IMR-90 (cell line): Measurements from ENCODE around the gene PPP1R13L. TPM values are rescaled to one million over a fixed set of nuclear protein-coding genes. Genes with fewer than 3 reads are reported as not detected.

Experiments
- ATAC-seq: fragments of 200-7000 bp; cut with Tn5 transposase; 2 replicates; pipeline ENCODE4 v1.9.1; 2020; ENCODE audit warnings: low read depth, mild to moderate bottlenecking, moderate library complexity
- BruUV-seq: library from RNA; stranded (reverse); fragments of 400-500 nt; replicated peaks from 2 replicates; lab custom pipeline; 2021; lab: Mats Ljungman, UMichigan
- CTCF ChIA-PET: fragments of 300-600 bp; formaldehyde crosslinking; extraction: SDS; loops from one replicate; lab custom pipeline; 2021; ENCODE audit warnings: antibody characterized with exemption; lab: Yijun Ruan, JAX
- POLR2A ChIA-PET: fragments of 300-600 bp; sonication (Branson Sonifier 250); formaldehyde crosslinking; loops from one replicate; lab custom pipeline; 2022; ENCODE audit warnings: antibody characterized with exemption; ENCODE audit not compliant: unreplicated experiment; lab: Charles Lee
- DNase-seq: peaks from one replicate; pipeline ENCODE4 v3.0.0; 2013
- H2AFZ ChIP-seq: replicated peaks from 2 replicates; pipeline ENCODE3; 2013; ENCODE audit warnings: low read length, mild to moderate bottlenecking; ENCODE audit not compliant: poor library complexity
- H2AK5ac ChIP-seq: 2 replicates; pipeline ENCODE4 v1.6.1; 2013; ENCODE audit warnings: low read depth, low read length, inconsistent platforms
- H2AK9ac ChIP-seq: replicated peaks from 2 replicates; pipeline ENCODE3; 2013; ENCODE audit warnings: mild to moderate bottlenecking, low read depth, low read length, moderate library complexity; ENCODE audit not compliant: poor library complexity
- H2BK120ac ChIP-seq: 2 replicates; pipeline ENCODE4 v1.6.1; 2013; ENCODE audit warnings: low read depth, low read length, inconsistent platforms
- H2BK15ac ChIP-seq: 3 replicates; pipeline ENCODE4 v1.6.1; 2013; ENCODE audit warnings: low read depth, low read length, inconsistent platforms
- H2BK20ac ChIP-seq: 2 replicates; pipeline ENCODE4 v1.6.1; 2013; ENCODE audit warnings: low read depth, mild to moderate bottlenecking, inconsistent platforms, low read length, moderate library complexity
- H2BK5ac ChIP-seq: 2 replicates; pipeline ENCODE4 v1.6.1; 2013; ENCODE audit warnings: mild to moderate bottlenecking, low read depth, low read length, inconsistent platforms; ENCODE audit not compliant: poor library complexity, severe bottlenecking
- H3K14ac ChIP-seq: replicated peaks from 2 replicates; pipeline ENCODE4 v1.6.1; 2013; ENCODE audit warnings: low read depth, low read length, inconsistent platforms
- H3K18ac ChIP-seq: 2 replicates; pipeline ENCODE4 v1.6.1; 2013; ENCODE audit warnings: low read depth, low read length, control low read depth
- H3K23ac ChIP-seq: 2 replicates; pipeline ENCODE4 v1.6.1; 2013; ENCODE audit warnings: low read depth, low read length, inconsistent platforms
- H3K27ac ChIP-seq: 2 replicates; pipeline ENCODE4 v1.5.1; 2013; ENCODE audit warnings: mild to moderate bottlenecking, control low read depth, low read length; ENCODE audit not compliant: insufficient read depth
- H3K27me3 ChIP-seq: 2 replicates; pipeline ENCODE4 v1.6.1; 2013; ENCODE audit warnings: low read length; ENCODE audit not compliant: control insufficient read depth, insufficient read depth
- H3K36me3 ChIP-seq: 2 replicates; pipeline ENCODE4 v1.6.1; 2013; ENCODE audit warnings: low read length, mixed read lengths; ENCODE audit not compliant: control insufficient read depth, insufficient read depth
- H3K4ac ChIP-seq: 2 replicates; pipeline ENCODE4 v1.6.1; 2013; ENCODE audit warnings: low read depth, low read length, inconsistent platforms
- H3K4me1 ChIP-seq: 2 replicates; pipeline ENCODE4 v1.6.1; 2013; ENCODE audit warnings: low read length, mixed read lengths; ENCODE audit not compliant: control insufficient read depth, insufficient read depth
- H3K4me2 ChIP-seq: 2 replicates; pipeline ENCODE4 v1.6.1; 2013; ENCODE audit warnings: low read depth, mild to moderate bottlenecking, control low read depth, low read length, moderate library complexity
- H3K4me3 ChIP-seq: 2 replicates; pipeline ENCODE4 v1.5.1; 2013; ENCODE audit warnings: low read depth, mild to moderate bottlenecking, control low read depth, low read length, moderate library complexity; ENCODE audit not compliant: insufficient read depth
- H3K56ac ChIP-seq: 2 replicates; pipeline ENCODE4 v1.6.1; 2013; ENCODE audit warnings: low read length, inconsistent platforms; ENCODE audit not compliant: insufficient read depth; ENCODE audit errors: extremely low read depth
- H3K79me1 ChIP-seq, 2 experiments: 2 replicates each; pipeline ENCODE4 v1.6.1; 2013; ENCODE audit warnings: low read length in 2 of 2, inconsistent platforms in 1 of 2, low read depth in 1 of 2
- H3K9ac ChIP-seq: 2 replicates; pipeline ENCODE4 v1.6.1; 2013; ENCODE audit warnings: low read depth, low read length, control low read depth
- H3K9me1 ChIP-seq: 2 replicates; pipeline ENCODE4 v1.6.1; 2013; ENCODE audit warnings: low read length, inconsistent platforms; ENCODE audit not compliant: insufficient read depth
- H3K9me3 ChIP-seq: 2 replicates; pipeline ENCODE4 v1.6.1; 2013; ENCODE audit warnings: low read length; ENCODE audit not compliant: control insufficient read depth, insufficient read depth
- H4K20me1 ChIP-seq: 2 replicates; pipeline ENCODE4 v1.6.1; 2013; ENCODE audit warnings: low read length, inconsistent platforms; ENCODE audit not compliant: insufficient read depth
- H4K5ac ChIP-seq: 2 replicates; pipeline ENCODE4 v1.6.1; 2013; ENCODE audit warnings: mild to moderate bottlenecking, low read depth, low read length, control low read depth
- H4K8ac ChIP-seq, 2 experiments: 2 replicates each; pipeline ENCODE4 v1.6.1; 2013; ENCODE audit warnings: low read depth in 2 of 2, low read length in 2 of 2, control low read depth in 1 of 2, inconsistent platforms in 1 of 2
- H4K91ac ChIP-seq: 2 replicates; pipeline ENCODE4 v1.6.1; 2013; ENCODE audit warnings: low read depth, low read length, inconsistent platforms; ENCODE audit not compliant: insufficient read depth
- BHLHE40 ChIP-seq: fragments of 150-350 bp; IDR thresholded peaks from 2 replicates; pipeline ENCODE4 v1.6.1; 2016; ENCODE audit warnings: mild to moderate bottlenecking, low read depth, low read length
- CEBPB ChIP-seq: IDR thresholded peaks from 2 replicates; pipeline ENCODE4 v1.6.1; 2012; ENCODE audit warnings: low read depth, low read length, improper control_type of control experiment
- CHD1 ChIP-seq: IDR thresholded peaks from 2 replicates; pipeline ENCODE4 v1.6.1; 2012; ENCODE audit warnings: low read depth, low read length, improper control_type of control experiment
- FOS ChIP-seq: fragments of 150-350 bp; IDR thresholded peaks from 2 replicates; pipeline ENCODE4 v1.6.1; 2016; ENCODE audit warnings: low read depth, low read length
- MAFK ChIP-seq: IDR thresholded peaks from 2 replicates; pipeline ENCODE4 v1.6.1; 2012; ENCODE audit warnings: low read depth, low read length, improper control_type of control experiment
- MAZ ChIP-seq: IDR thresholded peaks from 2 replicates; pipeline ENCODE4 v1.6.1; 2012; ENCODE audit warnings: low read depth, mild to moderate bottlenecking, low read length, improper control_type of control experiment, moderate library complexity, borderline replicate concordance
- MXI1 ChIP-seq: IDR thresholded peaks from 2 replicates; pipeline ENCODE4 v1.6.1; 2012; ENCODE audit warnings: low read depth, mild to moderate bottlenecking, low read length, moderate library complexity, borderline replicate concordance
- NFE2L2 ChIP-seq: fragments of 150-350 bp; IDR thresholded peaks from 2 replicates; pipeline ENCODE4 v1.6.1; 2016; ENCODE audit warnings: low read depth, mild to moderate bottlenecking, low read length
- POLR2A ChIP-seq: IDR thresholded peaks from 2 replicates; pipeline ENCODE4 v1.6.1; 2012; ENCODE audit warnings: mild to moderate bottlenecking, low read depth, low read length
- RAD21 ChIP-seq: IDR thresholded peaks from 2 replicates; pipeline ENCODE4 v1.6.1; 2012; ENCODE audit warnings: low read length, improper control_type of control experiment
- RCOR1 ChIP-seq: IDR thresholded peaks from 2 replicates; pipeline ENCODE4 v1.6.1; 2012; ENCODE audit warnings: mild to moderate bottlenecking, low read length, improper control_type of control experiment; ENCODE audit not compliant: insufficient replicate concordance
- RFX5 ChIP-seq: IDR thresholded peaks from 2 replicates; pipeline ENCODE4 v1.8.0; 2012; ENCODE audit warnings: low read depth, mild to moderate bottlenecking, low read length, moderate library complexity
- SMC3 ChIP-seq: fragments of 150-350 bp; IDR thresholded peaks from 2 replicates; pipeline ENCODE4 v1.6.1; 2016; ENCODE audit warnings: low read depth, mild to moderate bottlenecking, antibody characterized with exemption, low read length, moderate library complexity
- WGBS, 2 experiments: methylation state at CpG; one replicate each; pipeline versions ENCODE4 v1.1.5 to v1.1.7; 2013; ENCODE audit warnings: missing lambda C conversion rate in 2 of 2; ENCODE audit not compliant: insufficient read length in 1 of 2; ENCODE audit errors: extremely low coverage in 2 of 2; 5-methylcytosine and 5-hydroxymethylcytosine counted together
- dilution Hi-C: fragments of 300-500 bp; cut with HindIII; formaldehyde crosslinking; loops from one replicate; pipeline ENCODE4 v1.14.3; 2018; ENCODE audit warnings: low sequenced_read_pairs; ENCODE audit not compliant: unreplicated experiment
- in situ Hi-C: fragments of 300-500 bp; cut with MboI; formaldehyde crosslinking; loops from 3 replicates; pipeline ENCODE4 v1.14.3; 2019; ENCODE audit warnings: low sequenced_read_pairs, inconsistent platforms, mixed read lengths
- intact Hi-C: fragments of 100-400 bp; cut with micrococcal nuclease; formaldehyde crosslinking; loops from 2 replicates; pipeline ENCODE4 v1.10.0; 2022
- polyA plus RNA-seq, 3 experiments: library from polyadenylated mRNA; depleted of rRNA; stranded (reverse); fragments of >200 nt; gene quantifications; 2 replicates each; pipeline ENCODE4 v1.2.3, GENCODE V29; 2012; ENCODE audit warnings: low replicate concordance in 1 of 3
- total RNA-seq: library from RNA; depleted of rRNA; stranded (reverse); fragments of >200 nt; gene quantifications from 2 replicates; pipeline ENCODE4 v1.2.3, GENCODE V29; 2012
- TF ChIP-seq, protein P1 (sequence below): fragments of 150-350 bp; IDR thresholded peaks from 2 replicates; pipeline ENCODE4 v1.6.1; 2016; ENCODE audit warnings: low read depth, mild to moderate bottlenecking, low read length, moderate library complexity, borderline replicate concordance
- TF ChIP-seq, protein P2 (sequence below): fragments of 150-350 bp; IDR thresholded peaks from 2 replicates; pipeline ENCODE4 v1.6.1; 2017; ENCODE audit warnings: mild to moderate bottlenecking, antibody characterized with exemption, low read length, low read depth
- TF ChIP-seq, protein P3 (sequence below): conservative IDR thresholded peaks from 2 replicates; pipeline ENCODE4 v1.5.1; 2012; ENCODE audit warnings: mild to moderate bottlenecking, low read depth, low read length, improper control_type of control experiment

The PPP1R13L gene
- total and polyA plus RNA-seq, 2 of the 4 experiments (the other 2 are of a cell fraction): 3.0 to 13.3 TPM

DNA sequence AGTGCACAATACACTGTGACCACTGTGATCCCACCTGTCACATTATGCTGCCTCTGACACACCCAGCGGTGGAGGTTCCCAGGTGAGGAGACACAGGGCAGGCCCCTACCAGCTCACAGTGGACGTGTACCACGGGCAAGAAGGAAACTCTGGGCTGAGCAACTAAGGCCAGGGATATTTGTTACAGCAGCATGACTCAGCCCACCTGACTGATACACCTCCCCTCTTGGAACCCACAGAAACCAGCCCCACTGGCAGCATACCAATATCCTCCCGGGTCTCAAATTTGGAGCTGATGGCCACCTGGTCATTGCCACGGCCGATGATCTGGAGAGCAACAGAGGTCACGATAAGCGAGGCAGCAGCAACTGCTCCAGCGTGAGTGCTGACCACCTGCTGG is 49.5 kb downstream of the PPP1R13L start:
- CTCF ChIA-PET: no interaction called here
- Histone ChIP-seq H3K4me3 (no peak overlapping the region), H3K56ac (no peak overlapping the region), H4K91ac (no peak overlapping the region), H3K27me3 (no peaks in the 10 kb centered on the region), H3K79me1 (peaks cover 0 to 10% of the 10 kb centered on the region in 2 experiments; a peak in 2 of 4 replicates), H2BK15ac (no peak overlapping the region), H2AK5ac (no peak overlapping the region), H3K4me2 (no peak overlapping the region), H4K5ac (no peak overlapping the region), H3K18ac (no peak overlapping the region), H4K8ac (no peak overlapping the region), H3K4ac (no peak overlapping the region), H3K9me3 (no peaks in the 10 kb centered on the region), H2AK9ac (no peak overlapping the region), H3K36me3 (peaks cover 56% of the 10 kb centered on the region), H3K14ac (no peak overlapping the region), H2BK120ac (no peak overlapping the region), H3K27ac (no peak overlapping the region), H3K9me1 (no peaks in the 10 kb centered on the region), H3K23ac (no peak overlapping the region), H2BK5ac (no peak overlapping the region), H2BK20ac (no peak overlapping the region), H4K20me1 (peaks cover 7% of the 10 kb centered on the region; the same call in 1 of the 2 replicates), H2AFZ (no peak overlapping the region), H3K9ac (no peak overlapping the region), H3K4me1 (no peaks in the 10 kb centered on the region)
- intact Hi-C loops (no loop called here), dilution Hi-C loops (no loop called here), in situ Hi-C loops (no loop called here)
- POLR2A ChIA-PET: no interaction called here
- ATAC-seq (no peak), DNase-seq (no peak)
- TF ChIP-seq RCOR1: no peak
- TF ChIP-seq NFE2L2: no peak
- TF ChIP-seq CEBPB: no peak
- no peak for TF ChIP-seq MXI1
- TF ChIP-seq CHD1: no peak
- TF ChIP-seq RFX5: no peak
- no peak for TF ChIP-seq POLR2A
- TF ChIP-seq, protein P1, sequence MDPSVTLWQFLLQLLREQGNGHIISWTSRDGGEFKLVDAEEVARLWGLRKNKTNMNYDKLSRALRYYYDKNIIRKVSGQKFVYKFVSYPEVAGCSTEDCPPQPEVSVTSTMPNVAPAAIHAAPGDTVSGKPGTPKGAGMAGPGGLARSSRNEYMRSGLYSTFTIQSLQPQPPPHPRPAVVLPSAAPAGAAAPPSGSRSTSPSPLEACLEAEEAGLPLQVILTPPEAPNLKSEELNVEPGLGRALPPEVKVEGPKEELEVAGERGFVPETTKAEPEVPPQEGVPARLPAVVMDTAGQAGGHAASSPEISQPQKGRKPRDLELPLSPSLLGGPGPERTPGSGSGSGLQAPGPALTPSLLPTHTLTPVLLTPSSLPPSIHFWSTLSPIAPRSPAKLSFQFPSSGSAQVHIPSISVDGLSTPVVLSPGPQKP: no peak
- no peak for TF ChIP-seq FOS
- TF ChIP-seq, protein P2, sequence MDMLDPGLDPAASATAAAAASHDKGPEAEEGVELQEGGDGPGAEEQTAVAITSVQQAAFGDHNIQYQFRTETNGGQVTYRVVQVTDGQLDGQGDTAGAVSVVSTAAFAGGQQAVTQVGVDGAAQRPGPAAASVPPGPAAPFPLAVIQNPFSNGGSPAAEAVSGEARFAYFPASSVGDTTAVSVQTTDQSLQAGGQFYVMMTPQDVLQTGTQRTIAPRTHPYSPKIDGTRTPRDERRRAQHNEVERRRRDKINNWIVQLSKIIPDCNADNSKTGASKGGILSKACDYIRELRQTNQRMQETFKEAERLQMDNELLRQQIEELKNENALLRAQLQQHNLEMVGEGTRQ: no peak
- TF ChIP-seq SMC3: no peak
- TF ChIP-seq, protein P3, sequence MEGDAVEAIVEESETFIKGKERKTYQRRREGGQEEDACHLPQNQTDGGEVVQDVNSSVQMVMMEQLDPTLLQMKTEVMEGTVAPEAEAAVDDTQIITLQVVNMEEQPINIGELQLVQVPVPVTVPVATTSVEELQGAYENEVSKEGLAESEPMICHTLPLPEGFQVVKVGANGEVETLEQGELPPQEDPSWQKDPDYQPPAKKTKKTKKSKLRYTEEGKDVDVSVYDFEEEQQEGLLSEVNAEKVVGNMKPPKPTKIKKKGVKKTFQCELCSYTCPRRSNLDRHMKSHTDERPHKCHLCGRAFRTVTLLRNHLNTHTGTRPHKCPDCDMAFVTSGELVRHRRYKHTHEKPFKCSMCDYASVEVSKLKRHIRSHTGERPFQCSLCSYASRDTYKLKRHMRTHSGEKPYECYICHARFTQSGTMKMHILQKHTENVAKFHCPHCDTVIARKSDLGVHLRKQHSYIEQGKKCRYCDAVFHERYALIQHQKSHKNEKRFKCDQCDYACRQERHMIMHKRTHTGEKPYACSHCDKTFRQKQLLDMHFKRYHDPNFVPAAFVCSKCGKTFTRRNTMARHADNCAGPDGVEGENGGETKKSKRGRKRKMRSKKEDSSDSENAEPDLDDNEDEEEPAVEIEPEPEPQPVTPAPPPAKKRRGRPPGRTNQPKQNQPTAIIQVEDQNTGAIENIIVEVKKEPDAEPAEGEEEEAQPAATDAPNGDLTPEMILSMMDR: no peak
- no peak for TF ChIP-seq RAD21
- no peak for TF ChIP-seq MAZ
- no peak for TF ChIP-seq BHLHE40
- no peak for TF ChIP-seq MAFK
- WGBS, 2 experiments: 100% methylated on average over 2 of the region's 9 CpGs; no CpG with 5 or more reads in 1 of the 2 experiments
- BruUV-seq: no TSS peak
